IMR-90 (cell line): Measurements from ENCODE around the gene CALD1. TPM values are rescaled to one million over a fixed set of nuclear protein-coding genes. Genes with fewer than 3 reads are reported as not detected.

Experiments used
- ATAC-seq: fragments of 200-7000 bp; cut with Tn5 transposase; 2 replicates; pipeline ENCODE4 v1.9.1; 2020; ENCODE audit warnings: low read depth, mild to moderate bottlenecking, moderate library complexity
- BruUV-seq: library from RNA; stranded (reverse); fragments of 400-500 nt; replicated peaks from 2 replicates; lab custom pipeline; 2021; lab: Mats Ljungman, UMichigan
- CTCF ChIA-PET: fragments of 300-600 bp; formaldehyde crosslinking; extraction: SDS; loops from one replicate; lab custom pipeline; 2021; ENCODE audit warnings: antibody characterized with exemption; lab: Yijun Ruan, JAX
- POLR2A ChIA-PET: fragments of 300-600 bp; sonication (Branson Sonifier 250); formaldehyde crosslinking; loops from one replicate; lab custom pipeline; 2022; ENCODE audit warnings: antibody characterized with exemption; ENCODE audit not compliant: unreplicated experiment; lab: Charles Lee
- DNase-seq: peaks from one replicate; pipeline ENCODE4 v3.0.0; 2013
- H2AFZ ChIP-seq: replicated peaks from 2 replicates; pipeline ENCODE3; 2013; ENCODE audit warnings: low read length, mild to moderate bottlenecking; ENCODE audit not compliant: poor library complexity
- H2AK5ac ChIP-seq: 2 replicates; pipeline ENCODE4 v1.6.1; 2013; ENCODE audit warnings: low read depth, low read length, inconsistent platforms
- H2AK9ac ChIP-seq: replicated peaks from 2 replicates; pipeline ENCODE3; 2013; ENCODE audit warnings: mild to moderate bottlenecking, low read depth, low read length, moderate library complexity; ENCODE audit not compliant: poor library complexity
- H2BK120ac ChIP-seq: 2 replicates; pipeline ENCODE4 v1.6.1; 2013; ENCODE audit warnings: low read depth, low read length, inconsistent platforms
- H2BK15ac ChIP-seq: 3 replicates; pipeline ENCODE4 v1.6.1; 2013; ENCODE audit warnings: low read depth, low read length, inconsistent platforms
- H2BK20ac ChIP-seq: 2 replicates; pipeline ENCODE4 v1.6.1; 2013; ENCODE audit warnings: low read depth, mild to moderate bottlenecking, inconsistent platforms, low read length, moderate library complexity
- H2BK5ac ChIP-seq: 2 replicates; pipeline ENCODE4 v1.6.1; 2013; ENCODE audit warnings: mild to moderate bottlenecking, low read depth, low read length, inconsistent platforms; ENCODE audit not compliant: poor library complexity, severe bottlenecking
- H3K14ac ChIP-seq: replicated peaks from 2 replicates; pipeline ENCODE4 v1.6.1; 2013; ENCODE audit warnings: low read depth, low read length, inconsistent platforms
- H3K18ac ChIP-seq: 2 replicates; pipeline ENCODE4 v1.6.1; 2013; ENCODE audit warnings: low read depth, low read length, control low read depth
- H3K23ac ChIP-seq: 2 replicates; pipeline ENCODE4 v1.6.1; 2013; ENCODE audit warnings: low read depth, low read length, inconsistent platforms
- H3K27ac ChIP-seq: 2 replicates; pipeline ENCODE4 v1.5.1; 2013; ENCODE audit warnings: mild to moderate bottlenecking, control low read depth, low read length; ENCODE audit not compliant: insufficient read depth
- H3K27me3 ChIP-seq: 2 replicates; pipeline ENCODE4 v1.6.1; 2013; ENCODE audit warnings: low read length; ENCODE audit not compliant: control insufficient read depth, insufficient read depth
- H3K36me3 ChIP-seq: 2 replicates; pipeline ENCODE4 v1.6.1; 2013; ENCODE audit warnings: low read length, mixed read lengths; ENCODE audit not compliant: control insufficient read depth, insufficient read depth
- H3K4ac ChIP-seq: 2 replicates; pipeline ENCODE4 v1.6.1; 2013; ENCODE audit warnings: low read depth, low read length, inconsistent platforms
- H3K4me1 ChIP-seq: 2 replicates; pipeline ENCODE4 v1.6.1; 2013; ENCODE audit warnings: low read length, mixed read lengths; ENCODE audit not compliant: control insufficient read depth, insufficient read depth
- H3K4me2 ChIP-seq: 2 replicates; pipeline ENCODE4 v1.6.1; 2013; ENCODE audit warnings: low read depth, mild to moderate bottlenecking, control low read depth, low read length, moderate library complexity
- H3K4me3 ChIP-seq: 2 replicates; pipeline ENCODE4 v1.5.1; 2013; ENCODE audit warnings: low read depth, mild to moderate bottlenecking, control low read depth, low read length, moderate library complexity; ENCODE audit not compliant: insufficient read depth
- H3K56ac ChIP-seq: 2 replicates; pipeline ENCODE4 v1.6.1; 2013; ENCODE audit warnings: low read length, inconsistent platforms; ENCODE audit not compliant: insufficient read depth; ENCODE audit errors: extremely low read depth
- H3K79me1 ChIP-seq, 2 experiments: 2 replicates each; pipeline ENCODE4 v1.6.1; 2013; ENCODE audit warnings: low read length in 2 of 2, inconsistent platforms in 1 of 2, low read depth in 1 of 2
- H3K9ac ChIP-seq: 2 replicates; pipeline ENCODE4 v1.6.1; 2013; ENCODE audit warnings: low read depth, low read length, control low read depth
- H3K9me1 ChIP-seq: 2 replicates; pipeline ENCODE4 v1.6.1; 2013; ENCODE audit warnings: low read length, inconsistent platforms; ENCODE audit not compliant: insufficient read depth
- H3K9me3 ChIP-seq: 2 replicates; pipeline ENCODE4 v1.6.1; 2013; ENCODE audit warnings: low read length; ENCODE audit not compliant: control insufficient read depth, insufficient read depth
- H4K20me1 ChIP-seq: 2 replicates; pipeline ENCODE4 v1.6.1; 2013; ENCODE audit warnings: low read length, inconsistent platforms; ENCODE audit not compliant: insufficient read depth
- H4K5ac ChIP-seq: 2 replicates; pipeline ENCODE4 v1.6.1; 2013; ENCODE audit warnings: mild to moderate bottlenecking, low read depth, low read length, control low read depth
- H4K8ac ChIP-seq, 2 experiments: 2 replicates each; pipeline ENCODE4 v1.6.1; 2013; ENCODE audit warnings: low read depth in 2 of 2, low read length in 2 of 2, control low read depth in 1 of 2, inconsistent platforms in 1 of 2
- H4K91ac ChIP-seq: 2 replicates; pipeline ENCODE4 v1.6.1; 2013; ENCODE audit warnings: low read depth, low read length, inconsistent platforms; ENCODE audit not compliant: insufficient read depth
- CEBPB ChIP-seq: IDR thresholded peaks from 2 replicates; pipeline ENCODE4 v1.6.1; 2012; ENCODE audit warnings: low read depth, low read length, improper control_type of control experiment
- FOS ChIP-seq: fragments of 150-350 bp; IDR thresholded peaks from 2 replicates; pipeline ENCODE4 v1.6.1; 2016; ENCODE audit warnings: low read depth, low read length
- MAZ ChIP-seq: IDR thresholded peaks from 2 replicates; pipeline ENCODE4 v1.6.1; 2012; ENCODE audit warnings: low read depth, mild to moderate bottlenecking, low read length, improper control_type of control experiment, moderate library complexity, borderline replicate concordance
- SMC3 ChIP-seq: fragments of 150-350 bp; IDR thresholded peaks from 2 replicates; pipeline ENCODE4 v1.6.1; 2016; ENCODE audit warnings: low read depth, mild to moderate bottlenecking, antibody characterized with exemption, low read length, moderate library complexity
- WGBS, 2 experiments: methylation state at CpG; one replicate each; pipeline versions ENCODE4 v1.1.5 to v1.1.7; 2013; ENCODE audit warnings: missing lambda C conversion rate in 2 of 2; ENCODE audit not compliant: insufficient read length in 1 of 2; ENCODE audit errors: extremely low coverage in 2 of 2; 5-methylcytosine and 5-hydroxymethylcytosine counted together
- dilution Hi-C: fragments of 300-500 bp; cut with HindIII; formaldehyde crosslinking; loops from one replicate; pipeline ENCODE4 v1.14.3; 2018; ENCODE audit warnings: low sequenced_read_pairs; ENCODE audit not compliant: unreplicated experiment
- in situ Hi-C: fragments of 300-500 bp; cut with MboI; formaldehyde crosslinking; loops from 3 replicates; pipeline ENCODE4 v1.14.3; 2019; ENCODE audit warnings: low sequenced_read_pairs, inconsistent platforms, mixed read lengths
- intact Hi-C: fragments of 100-400 bp; cut with micrococcal nuclease; formaldehyde crosslinking; loops from 2 replicates; pipeline ENCODE4 v1.10.0; 2022
- polyA plus RNA-seq, 3 experiments: library from polyadenylated mRNA; depleted of rRNA; stranded (reverse); fragments of >200 nt; gene quantifications; 2 replicates each; pipeline ENCODE4 v1.2.3, GENCODE V29; 2012; ENCODE audit warnings: low replicate concordance in 1 of 3
- total RNA-seq: library from RNA; depleted of rRNA; stranded (reverse); fragments of >200 nt; gene quantifications from 2 replicates; pipeline ENCODE4 v1.2.3, GENCODE V29; 2012
- TF ChIP-seq, protein P1 (sequence below): conservative IDR thresholded peaks from 2 replicates; pipeline ENCODE4 v1.5.1; 2012; ENCODE audit warnings: mild to moderate bottlenecking, low read depth, low read length, improper control_type of control experiment

Gene CALD1
- total and polyA plus RNA-seq, 2 of the 4 experiments (the other 2 are of a cell fraction) = 375 to 487 TPM

DNA sequence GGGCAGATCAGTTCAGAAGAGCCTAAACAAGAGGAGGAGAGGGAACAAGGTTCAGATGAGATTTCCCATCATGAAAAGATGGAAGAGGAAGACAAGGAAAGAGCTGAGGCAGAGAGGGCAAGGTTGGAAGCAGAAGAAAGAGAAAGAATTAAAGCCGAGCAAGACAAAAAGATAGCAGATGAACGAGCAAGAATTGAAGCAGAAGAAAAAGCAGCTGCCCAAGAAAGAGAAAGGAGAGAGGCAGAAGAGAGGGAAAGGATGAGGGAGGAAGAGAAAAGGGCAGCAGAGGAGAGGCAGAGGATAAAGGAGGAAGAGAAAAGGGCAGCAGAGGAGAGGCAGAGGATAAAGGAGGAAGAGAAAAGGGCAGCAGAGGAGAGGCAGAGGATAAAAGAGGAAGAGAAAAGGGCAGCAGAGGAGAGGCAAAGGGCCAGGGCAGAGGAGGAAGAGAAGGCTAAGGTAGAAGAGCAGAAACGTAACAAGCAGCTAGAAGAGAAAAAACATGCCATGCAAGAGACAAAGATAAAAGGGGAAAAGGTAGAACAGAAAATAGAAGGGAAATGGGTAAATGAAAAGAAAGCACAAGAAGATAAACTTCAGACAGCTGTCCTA, 154.1 kb downstream of the CALD1 start:
- Histone ChIP-seq H3K23ac (peak overlapping the region; percentile 67), H2AFZ (no peak overlapping the region), H4K20me1 (peaks cover 32% of the 10 kb centered on the region; the same call in 1 of the 2 replicates), H3K4ac (no peak overlapping the region), H3K4me2 (no peak overlapping the region), H3K18ac (peak overlapping the region; percentile 27; the same call in 1 of the 2 replicates), H2AK9ac (no peak overlapping the region), H3K4me3 (no peak overlapping the region), H3K14ac (peak overlapping the region; percentile 21; the same call in 1 of the 2 replicates), H2BK120ac (no peak overlapping the region), H2BK15ac (no peak overlapping the region), H2BK5ac (peak overlapping the region; percentile 47), H2BK20ac (0 out of 2 replicates have a peak overlapping the region, but pooled peaks have one; percentile 16), H3K79me1 (peaks cover 55 to 80% of the 10 kb centered on the region in 2 experiments), H4K5ac (peak overlapping the region; percentile 7; the same call in 1 of the 2 replicates), H3K4me1 (peaks cover 13% of the 10 kb centered on the region), H3K56ac (no peak overlapping the region), H3K36me3 (peaks cover 48% of the 10 kb centered on the region), H3K27ac (no peak overlapping the region), H2AK5ac (no peak overlapping the region), H3K9me3 (no peaks in the 10 kb centered on the region), H4K91ac (no peak overlapping the region), H3K27me3 (no peaks in the 10 kb centered on the region), H3K9ac (no peak overlapping the region), H4K8ac (no peak overlapping the region), H3K9me1 (peaks cover 21% of the 10 kb centered on the region)
- DNase-seq (no peak), ATAC-seq (no peak)
- no TSS peak for BruUV-seq
- in situ Hi-C loops = no loop called here
- TF ChIP-seq MAZ (no peak), CEBPB (no peak), SMC3 (no peak), FOS (no peak)
- TF ChIP-seq, protein P1, sequence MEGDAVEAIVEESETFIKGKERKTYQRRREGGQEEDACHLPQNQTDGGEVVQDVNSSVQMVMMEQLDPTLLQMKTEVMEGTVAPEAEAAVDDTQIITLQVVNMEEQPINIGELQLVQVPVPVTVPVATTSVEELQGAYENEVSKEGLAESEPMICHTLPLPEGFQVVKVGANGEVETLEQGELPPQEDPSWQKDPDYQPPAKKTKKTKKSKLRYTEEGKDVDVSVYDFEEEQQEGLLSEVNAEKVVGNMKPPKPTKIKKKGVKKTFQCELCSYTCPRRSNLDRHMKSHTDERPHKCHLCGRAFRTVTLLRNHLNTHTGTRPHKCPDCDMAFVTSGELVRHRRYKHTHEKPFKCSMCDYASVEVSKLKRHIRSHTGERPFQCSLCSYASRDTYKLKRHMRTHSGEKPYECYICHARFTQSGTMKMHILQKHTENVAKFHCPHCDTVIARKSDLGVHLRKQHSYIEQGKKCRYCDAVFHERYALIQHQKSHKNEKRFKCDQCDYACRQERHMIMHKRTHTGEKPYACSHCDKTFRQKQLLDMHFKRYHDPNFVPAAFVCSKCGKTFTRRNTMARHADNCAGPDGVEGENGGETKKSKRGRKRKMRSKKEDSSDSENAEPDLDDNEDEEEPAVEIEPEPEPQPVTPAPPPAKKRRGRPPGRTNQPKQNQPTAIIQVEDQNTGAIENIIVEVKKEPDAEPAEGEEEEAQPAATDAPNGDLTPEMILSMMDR = no peak
- ChIA-PET POLR2A (no interaction called here), CTCF (no interaction called here)
- dilution Hi-C loops = no loop called here
- intact Hi-C loops = no loop called here
- WGBS, 2 experiments = 94% methylated on average over 2 of the region's 3 CpGs; no CpG with 5 or more reads in 1 of the 2 experiments
